ENCODE results near the gene IL17RB.

- no peak for TF ChIP-seq CTCF (IDR thresholded peaks at IDR 0.05)
- TF ChIP-seq EZH2 (IDR thresholded peaks at IDR 0.05; ENCODE audit: borderline replicate concordance, insufficient read depth, low read depth, low read length, poor library complexity, severe bottlenecking): no peak
Observed at GRCh38 chr3:53884623-53885022, 38.3 kb downstream of the IL17RB start.

All from B cell (primary cell).